PFSK-1 (cell line): ENCODE results near the gene SLC4A3.

Experiments
- POLR2AphosphoS5 ChIP-seq: IDR thresholded peaks from 2 replicates; pipeline ENCODE4 v1.6.1; 2012; ENCODE audit warnings: low read depth, mild to moderate bottlenecking, control low read depth, low read length, moderate library complexity
- REST ChIP-seq, 2 experiments: IDR thresholded peaks; 2 replicates each; pipeline versions ENCODE4 v1.6.1 to v1.8.0; 2011 to 2012; ENCODE audit warnings: low read depth in 2 of 2, low read length in 2 of 2, control low read depth in 1 of 2, inconsistent platforms in 1 of 2, mild to moderate bottlenecking in 1 of 2, moderate library complexity in 1 of 2; ENCODE audit not compliant: insufficient read depth in 1 of 2
- TAF1 ChIP-seq: IDR thresholded peaks from 2 replicates; pipeline ENCODE4 v1.6.1; 2012; ENCODE audit warnings: low read length, control low read depth, borderline replicate concordance; ENCODE audit not compliant: insufficient read depth

GRCh38 chr2:219607931-219608330 is 19.5 kb upstream of the SLC4A3 start:
- no peak for TF ChIP-seq REST (IDR thresholded peaks at IDR 0.05; ENCODE audit: insufficient read depth in 1 of 2, low read depth in 2 of 2, low read length in 2 of 2)
- no peak for TF ChIP-seq POLR2AphosphoS5
- TF ChIP-seq TAF1: no peak
